Mesenteric fat pad (tissue), 1 donor: ENCODE data around the gene DNAH2. TPM values are rescaled to one million over a fixed set of nuclear protein-coding genes. Genes with fewer than 3 reads are reported as not detected.

Experiments used
- DNase-seq: peaks from one replicate; pipeline ENCODE4 v3.0.0-alpha.2; 2020; ENCODE audit warnings: low spot score
- long read RNA-seq: library from polyadenylated mRNA; unstranded; transcript quantifications from one replicate; pipeline ENCODE4 v2.0.0, GENCODE V29; 2020
- total RNA-seq: library from RNA; stranded (reverse); fragmentation: NEBNext Ultra II Directional; extraction: Animal tissue kit (Norgen Biotek cat#: 25700); gene quantifications from one replicate; pipeline ENCODE4 v1.2.1, GENCODE V29; 2021
- donor health status: DM: yes; HTN: yes; CAD: no.

DNAH2 gene, protein sequence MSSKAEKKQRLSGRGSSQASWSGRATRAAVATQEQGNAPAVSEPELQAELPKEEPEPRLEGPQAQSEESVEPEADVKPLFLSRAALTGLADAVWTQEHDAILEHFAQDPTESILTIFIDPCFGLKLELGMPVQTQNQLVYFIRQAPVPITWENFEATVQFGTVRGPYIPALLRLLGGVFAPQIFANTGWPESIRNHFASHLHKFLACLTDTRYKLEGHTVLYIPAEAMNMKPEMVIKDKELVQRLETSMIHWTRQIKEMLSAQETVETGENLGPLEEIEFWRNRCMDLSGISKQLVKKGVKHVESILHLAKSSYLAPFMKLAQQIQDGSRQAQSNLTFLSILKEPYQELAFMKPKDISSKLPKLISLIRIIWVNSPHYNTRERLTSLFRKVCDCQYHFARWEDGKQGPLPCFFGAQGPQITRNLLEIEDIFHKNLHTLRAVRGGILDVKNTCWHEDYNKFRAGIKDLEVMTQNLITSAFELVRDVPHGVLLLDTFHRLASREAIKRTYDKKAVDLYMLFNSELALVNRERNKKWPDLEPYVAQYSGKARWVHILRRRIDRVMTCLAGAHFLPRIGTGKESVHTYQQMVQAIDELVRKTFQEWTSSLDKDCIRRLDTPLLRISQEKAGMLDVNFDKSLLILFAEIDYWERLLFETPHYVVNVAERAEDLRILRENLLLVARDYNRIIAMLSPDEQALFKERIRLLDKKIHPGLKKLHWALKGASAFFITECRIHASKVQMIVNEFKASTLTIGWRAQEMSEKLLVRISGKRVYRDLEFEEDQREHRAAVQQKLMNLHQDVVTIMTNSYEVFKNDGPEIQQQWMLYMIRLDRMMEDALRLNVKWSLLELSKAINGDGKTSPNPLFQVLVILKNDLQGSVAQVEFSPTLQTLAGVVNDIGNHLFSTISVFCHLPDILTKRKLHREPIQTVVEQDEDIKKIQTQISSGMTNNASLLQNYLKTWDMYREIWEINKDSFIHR (N-terminal part only)
- total RNA-seq = 0.26 TPM
- long read RNA-seq, partial matches to known transcripts = 0 of 1 reads
- long read RNA-seq, other reads (novel, unspliced or antisense) = 1 of 1 reads

GRCh38 chr17:7716901-7717755, at the start of gene DNAH2:
Gene DNAH2 (plus strand): TSS chr17:7717744. CDS start chr17:7719735, 1,991 bp downstream.
- DNase-seq = no peak

DNA sequence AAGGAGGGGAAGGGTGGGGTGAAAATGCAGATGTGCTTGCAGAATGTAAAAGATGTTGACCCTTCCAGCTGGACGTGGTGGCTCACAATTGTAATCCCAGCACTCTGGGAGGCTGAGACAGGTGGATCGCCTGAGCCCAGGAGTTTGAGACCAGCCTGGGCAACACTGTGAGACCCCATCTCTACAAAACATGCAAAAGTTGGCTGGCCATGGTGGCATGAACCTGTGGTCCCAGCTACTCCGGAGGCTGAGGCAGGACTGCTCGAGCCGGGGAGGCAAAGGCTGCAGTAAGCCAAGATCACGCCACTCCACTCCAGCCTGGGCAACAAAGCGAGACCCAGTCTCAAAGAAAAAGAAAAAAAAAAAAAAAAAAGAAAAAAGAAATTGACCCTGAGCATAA, 49.1 kb upstream of the DNAH2 start:
- DNase-seq = no peak

GRCh38 chr17:7673239-7673638, 44.3 kb upstream of the DNAH2 start:
- no peak for DNase-seq

- no peak for DNase-seq
Observed at GRCh38 chr17:7674934-7675333, 42.6 kb upstream of the DNAH2 start.

- DNase-seq = no peak
Observed at GRCh38 chr17:7676533-7676932, 41.0 kb upstream of the DNAH2 start.

GRCh38 chr17:7677388-7678067, 40.0 kb upstream of the DNAH2 start:
- no peak for DNase-seq

- no peak for DNase-seq
Observed at GRCh38 chr17:7684851-7685532, 32.6 kb upstream of the DNAH2 start.

DNA sequence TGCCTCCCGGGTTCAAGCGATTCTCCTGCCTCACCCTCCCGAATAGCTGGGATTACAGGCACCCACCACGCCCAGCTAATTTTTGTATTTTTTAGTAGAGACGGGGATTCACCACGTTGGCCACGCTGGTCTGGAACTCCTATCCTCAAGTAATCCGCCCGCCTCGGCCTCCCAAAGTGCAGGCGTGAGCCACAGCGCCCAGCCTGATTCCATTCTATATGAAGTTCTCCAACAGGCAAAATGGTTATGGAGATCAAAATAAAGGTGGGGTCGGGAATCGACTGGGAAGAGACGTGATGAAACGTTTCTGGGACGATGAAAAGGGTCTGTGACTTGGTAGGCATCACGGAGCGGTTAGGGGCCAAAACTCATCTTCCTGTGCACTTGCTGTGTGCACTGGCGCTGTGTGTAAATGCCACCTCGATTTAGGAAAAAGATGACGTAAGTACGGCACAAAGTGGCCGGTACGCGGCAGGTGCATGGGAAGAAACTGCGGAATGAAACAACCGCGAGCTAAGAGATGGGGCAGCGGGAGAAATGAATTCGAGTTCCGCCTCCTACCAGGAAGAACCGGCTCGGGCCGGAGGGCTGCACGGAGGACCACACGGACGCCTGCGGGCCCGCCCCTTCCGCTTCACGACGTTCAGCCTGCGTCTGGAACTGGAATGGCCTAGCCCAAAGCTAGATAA, 31.9 kb upstream of the DNAH2 start:
- peak; percentile 96 for DNase-seq

GRCh38 chr17:7686222-7687071, 31.1 kb upstream of the DNAH2 start:
- DNase-seq = no peak

DNA sequence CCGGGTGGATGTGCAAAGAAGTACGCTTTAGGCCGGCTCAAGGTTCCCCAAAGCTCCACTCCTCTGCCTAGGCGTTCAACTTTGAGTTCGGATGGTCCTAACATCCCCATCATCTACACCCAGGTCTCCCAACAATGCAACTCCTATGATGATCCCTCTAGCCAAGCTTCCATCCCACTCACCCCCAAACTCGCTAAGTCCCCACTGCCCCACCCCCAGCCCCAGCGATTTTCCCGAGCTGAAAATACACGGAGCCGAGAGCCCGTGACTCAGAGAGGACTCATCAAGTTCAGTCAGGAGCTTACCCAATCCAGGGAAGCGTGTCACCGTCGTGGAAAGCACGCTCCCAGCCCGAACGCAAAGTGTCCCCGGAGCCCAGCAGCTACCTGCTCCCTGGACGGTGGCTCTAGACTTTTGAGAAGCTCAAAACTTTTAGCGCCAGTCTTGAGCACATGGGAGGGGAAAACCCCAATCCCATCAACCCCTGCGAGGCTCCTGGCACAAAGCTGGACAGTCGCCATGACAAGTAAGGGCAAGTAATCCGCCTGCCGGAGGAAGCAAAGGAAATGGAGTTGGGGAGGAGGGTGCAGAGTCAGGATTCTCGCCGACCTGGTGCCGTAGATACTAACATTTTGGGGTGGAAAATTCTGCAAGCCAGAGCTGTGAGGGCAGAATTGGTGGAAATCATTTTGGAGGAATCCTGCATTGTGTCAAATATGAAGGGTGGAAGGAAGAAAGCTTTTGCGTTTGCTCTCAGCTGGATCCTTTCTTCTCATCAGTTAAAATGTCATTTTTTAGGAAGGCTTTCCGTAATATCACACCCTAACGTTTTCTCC, 30.3 kb upstream of the DNAH2 start, which contains the start of gene TP53:
TP53 (minus strand) TSS at position 419 of the 836 bp plus-strand sequence. CDS start 10,896 bp downstream, outside the sequence.
- peak; percentile 91 for DNase-seq

- DNase-seq = peak; percentile 95
Observed at GRCh38 chr17:7687908-7688807, 29.4 kb upstream of the DNAH2 start, which contains the start of gene WRAP53. Gene WRAP53 (plus strand): TSS chr17:7688477. CDS start chr17:7688649, 172 bp downstream.

DNA sequence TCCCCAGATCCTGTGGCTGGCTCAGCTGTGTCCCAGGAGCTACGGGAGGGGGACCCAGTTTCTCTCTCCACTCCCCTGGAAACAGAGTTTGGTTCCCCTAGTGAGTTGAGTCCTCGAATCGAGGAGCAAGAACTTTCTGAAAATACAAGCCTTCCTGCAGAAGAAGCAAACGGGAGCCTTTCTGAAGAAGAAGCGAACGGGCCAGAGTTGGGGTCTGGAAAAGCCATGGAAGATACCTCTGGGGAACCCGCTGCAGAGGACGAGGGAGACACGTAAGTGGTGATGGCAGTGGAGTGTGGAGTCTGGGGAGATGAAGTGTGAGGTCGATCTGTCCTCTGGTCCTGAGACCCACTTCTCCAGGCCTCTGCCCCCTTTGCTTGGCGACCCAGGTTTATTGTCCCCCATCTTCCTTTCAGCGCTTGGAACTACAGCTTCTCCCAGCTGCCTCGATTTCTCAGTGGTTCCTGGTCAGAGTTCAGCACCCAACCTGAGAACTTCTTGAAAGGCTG, 28.7 kb upstream of the DNAH2 start:
- no peak for DNase-seq

DNA sequence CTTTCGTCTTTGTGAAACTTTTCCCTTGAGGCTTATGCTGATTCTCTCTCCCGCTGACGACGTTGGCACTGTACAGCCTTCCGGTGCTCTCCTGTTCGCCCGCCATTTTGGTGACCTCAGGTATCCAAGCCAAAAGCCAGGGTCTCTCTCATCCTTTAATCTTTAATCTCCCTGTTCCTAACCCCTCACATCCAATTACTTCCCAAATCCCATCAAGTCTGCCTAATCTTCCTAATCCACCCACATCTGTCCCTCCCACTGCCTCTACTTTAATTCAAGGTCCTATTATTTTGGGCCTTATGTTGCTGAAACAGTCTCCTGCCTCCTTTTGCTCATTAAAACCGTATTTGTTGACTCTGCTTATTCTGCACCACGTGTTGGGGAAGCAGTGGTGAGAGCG, 22.0 kb upstream of the DNAH2 start:
- DNase-seq = no peak

- no peak for DNase-seq
Observed at GRCh38 chr17:7697828-7698588, 19.5 kb upstream of the DNAH2 start.

- no peak for DNase-seq
Observed at GRCh38 chr17:7700510-7700909, 17.0 kb upstream of the DNAH2 start.
